GM12878 (cell line): ENCODE measurements around the gene DYNLT2. TPM values are rescaled to one million over a fixed set of nuclear protein-coding genes. Genes with fewer than 3 reads are reported as not detected.
A peak's percentile ranks its signal among the peaks of the same experiment; 100 is the strongest.

ENCODE experiments used
- ATAC-seq: fragments of 200-7000 bp; cut with Tn5 transposase; 3 replicates; pipeline ENCODE4 v1.9.1; 2020; ENCODE audit warnings: mild to moderate bottlenecking, moderate library complexity
- BruUV-seq: library from RNA; stranded (reverse); fragments of 400-500 nt; replicated peaks from 2 replicates; lab custom pipeline; 2021; lab: Mats Ljungman, UMichigan
- CTCF ChIA-PET: fragments of 300-600 bp; sonication (Branson Sonifier 250); formaldehyde crosslinking; extraction: SDS; loops from one replicate; lab custom pipeline; 2021; ENCODE audit warnings: inconsistent platforms; lab: Yijun Ruan, JAX
- POLR2A ChIA-PET: fragments of 350-600 bp; formaldehyde crosslinking; extraction: SDS; loops from one replicate; lab custom pipeline; 2021; ENCODE audit warnings: inconsistent platforms; lab: Charles Lee
- RAD21 ChIA-PET: fragments of 300-600 bp; sonication (Branson Sonifier 250); formaldehyde crosslinking; loops from one replicate; lab custom pipeline; 2023; ENCODE audit warnings: antibody characterized with exemption; ENCODE audit not compliant: unreplicated experiment; lab: Charles Lee
- SMC1A ChIA-PET: fragments of 300-600 bp; sonication (Branson Sonifier 250); formaldehyde crosslinking; loops from one replicate; lab custom pipeline; 2023; ENCODE audit not compliant: unreplicated experiment, uncharacterized antibody; lab: Charles Lee
- DNase-seq: peaks from one replicate; pipeline ENCODE4 v3.0.0-alpha.2; 2011; ENCODE audit warnings: low read depth, low spot score
- FAIRE-seq: peaks from 3 replicates; lab custom pipeline; 2011; peaks lifted over from hg19 to GRCh38; lab: Jason Lieb, UNC
- H2AFZ ChIP-seq: 2 replicates; pipeline ENCODE4 v1.6.0; 2011; ENCODE audit warnings: low read depth, low read length, control low read depth; ENCODE audit not compliant: control insufficient read depth
- H3K27ac ChIP-seq: 2 replicates; pipeline ENCODE4 v1.5.1; 2011; ENCODE audit warnings: control low read depth; ENCODE audit not compliant: control insufficient read depth, insufficient read depth
- H3K27me3 ChIP-seq, 2 experiments: replicated peaks in 1 of 2; 2 replicates each; pipeline versions ENCODE4 v1.6.0 to v1.6.1; 2011; ENCODE audit warnings: low read length in 1 of 2; ENCODE audit not compliant: control insufficient read depth in 2 of 2, insufficient read depth in 2 of 2
- H3K36me3 ChIP-seq, 2 experiments: 2 replicates each; pipeline ENCODE4 v1.5.1; 2011; ENCODE audit warnings: low read length in 1 of 2; ENCODE audit not compliant: control insufficient read depth in 2 of 2, insufficient read depth in 2 of 2
- H3K4me1 ChIP-seq: 2 replicates; pipeline ENCODE4 v1.6.1; 2011; ENCODE audit warnings: mild to moderate bottlenecking, low read length, moderate library complexity, mixed read lengths; ENCODE audit not compliant: control insufficient read depth, insufficient read depth
- H3K4me2 ChIP-seq: 2 replicates; pipeline ENCODE4 v1.6.0; 2011; ENCODE audit warnings: control low read depth; ENCODE audit not compliant: control insufficient read depth, insufficient read depth
- H3K4me3 ChIP-seq: fragments of 200-600 bp; sonication (generic); 2 replicates; pipeline ENCODE4 v1.5.1; 2016
- H3K79me2 ChIP-seq: 2 replicates; pipeline ENCODE4 v1.6.0; 2011; ENCODE audit warnings: low read length; ENCODE audit not compliant: control insufficient read depth, insufficient read depth
- H3K9ac ChIP-seq: 2 replicates; pipeline ENCODE4 v1.8.0; 2011; ENCODE audit warnings: low read length, control low read depth, mixed read lengths; ENCODE audit not compliant: control insufficient read depth, insufficient read depth
- H3K9me3 ChIP-seq: replicated peaks from 3 replicates; pipeline ENCODE4 v1.5.1; 2011; ENCODE audit warnings: mild to moderate bottlenecking, low read length; ENCODE audit not compliant: control insufficient read depth, insufficient read depth
- H4K20me1 ChIP-seq: 2 replicates; pipeline ENCODE4 v1.6.0; 2011; ENCODE audit not compliant: control insufficient read depth, insufficient read depth
- EZH2 ChIP-seq: IDR thresholded peaks from 2 replicates; pipeline ENCODE4 v1.6.1; 2012; ENCODE audit warnings: low read depth, mild to moderate bottlenecking, control low read depth, inconsistent platforms, low read length, borderline replicate concordance; ENCODE audit not compliant: control insufficient read depth
- IKZF1 ChIP-seq: fragments of 450-650 bp; conservative IDR thresholded peaks from 2 replicates; pipeline ENCODE4 v1.6.1; 2017; ENCODE audit warnings: antibody characterized with exemption, mild to moderate bottlenecking
- LARP7 ChIP-seq: fragments of 450-650 bp; IDR thresholded peaks from 2 replicates; pipeline ENCODE4 v1.6.1; 2017; ENCODE audit warnings: mild to moderate bottlenecking
- MEF2A ChIP-seq: IDR thresholded peaks from 2 replicates; pipeline ENCODE4 v1.6.1; 2011; ENCODE audit warnings: low read depth, mild to moderate bottlenecking, low read length, moderate library complexity; ENCODE audit not compliant: insufficient read depth
- PAX5 ChIP-seq: IDR thresholded peaks from 2 replicates; pipeline ENCODE4 v1.6.1; 2011; ENCODE audit warnings: low read depth, low read length, borderline replicate concordance
- PML ChIP-seq: IDR thresholded peaks from 2 replicates; pipeline ENCODE4 v1.6.1; 2012; ENCODE audit warnings: low read length, inconsistent platforms
- POLR2AphosphoS5 ChIP-seq: IDR thresholded peaks from 2 replicates; pipeline ENCODE4 v1.6.1; 2011; ENCODE audit warnings: mild to moderate bottlenecking, low read length, inconsistent platforms
- RAD51 ChIP-seq: fragments of 450-650 bp; IDR thresholded peaks from 2 replicates; pipeline ENCODE4 v1.6.1; 2016; ENCODE audit warnings: moderate library complexity, mild to moderate bottlenecking, inconsistent platforms
- TAF1 ChIP-seq: IDR thresholded peaks from 2 replicates; pipeline ENCODE4 v1.6.1; 2011; ENCODE audit warnings: mild to moderate bottlenecking, low read depth, low read length, borderline replicate concordance
- TBL1XR1 ChIP-seq: IDR thresholded peaks from 2 replicates; pipeline ENCODE4 v1.6.1; 2012; ENCODE audit warnings: low read depth, low read length, improper control_type of control experiment
- WGBS: methylation state at CpG from one replicate; pipeline ENCODE4 v1.1.6; 2016; ENCODE audit warnings: low lambda C conversion rate; ENCODE audit not compliant: insufficient replicate concordance, insufficient coverage; ENCODE audit errors: missing lambda C conversion rate; 5-methylcytosine and 5-hydroxymethylcytosine counted together
- in situ Hi-C: fragments of 300-500 bp; cut with MboI; formaldehyde crosslinking; loops from 9 replicates; pipeline ENCODE4 v1.14.3; 2018; ENCODE audit warnings: mixed read lengths
- intact Hi-C: fragments of 100-400 bp; cut with micrococcal nuclease; formaldehyde crosslinking; loops from one replicate; pipeline ENCODE4 v1.14.2; 2022; ENCODE audit not compliant: unreplicated experiment
- polyA plus RNA-seq, 11 experiments: library from polyadenylated mRNA; depleted of rRNA in 4 of 11; unstranded in 6 of 11; stranded (reverse) in 5 of 11; fragments of >200 nt; fragmentation: Nextera tagmentation in 4 of 11; fragmentation: Illumina TruSeq in 1 of 11; extraction: Ambion mirVana in 4 of 11; extraction: Trizol in 1 of 11; gene quantifications; 1 replicate in 1 of 11; 2 replicates in 10 of 11; pipeline versions ENCODE4 v1.2.1 to v1.2.3, GENCODE V29; 2011 to 2016; ENCODE audit warnings: inconsistent platforms in 2 of 11, missing spikeins in 2 of 11, low read depth in 1 of 11
- total RNA-seq, 4 experiments: library from RNA; depleted of rRNA in 3 of 4; stranded (reverse); fragments of >200 nt in 3 of 4; fragmentation: Illumina TruSeq in 1 of 4; extraction: Trizol in 1 of 4; gene quantifications; 2 replicates each; pipeline versions ENCODE4 v1.2.1 to v1.2.3, GENCODE V29; 2013 to 2021
- TF ChIP-seq, protein P1 (sequence below): fragments of 450-650 bp; IDR thresholded peaks from 2 replicates; pipeline ENCODE4 v1.6.1; 2017; ENCODE audit warnings: mild to moderate bottlenecking, moderate library complexity
- TF ChIP-seq, protein P2 (sequence below): fragments of 450-650 bp; formaldehyde crosslinking; IDR thresholded peaks from 2 replicates; pipeline ENCODE4 v1.4.0; 2020; ENCODE audit warnings: mild to moderate bottlenecking, moderate library complexity
- TF ChIP-seq, protein P3 (sequence below): IDR thresholded peaks from 2 replicates; pipeline ENCODE4 v1.6.1; 2012; ENCODE audit warnings: low read depth, low read length, improper control_type of control experiment
- TF ChIP-seq, protein P4 (sequence below): IDR thresholded peaks from 2 replicates; pipeline ENCODE4 v1.6.1; 2012; ENCODE audit warnings: low read depth, low read length, improper control_type of control experiment

DYNLT2 gene
- total and polyA plus RNA-seq, 10 of the 15 experiments (the other 5 are each of a cell fraction or from before 2014, with no cell fraction given): 2.2 to 5.9 (median 5.4) TPM

DNA sequence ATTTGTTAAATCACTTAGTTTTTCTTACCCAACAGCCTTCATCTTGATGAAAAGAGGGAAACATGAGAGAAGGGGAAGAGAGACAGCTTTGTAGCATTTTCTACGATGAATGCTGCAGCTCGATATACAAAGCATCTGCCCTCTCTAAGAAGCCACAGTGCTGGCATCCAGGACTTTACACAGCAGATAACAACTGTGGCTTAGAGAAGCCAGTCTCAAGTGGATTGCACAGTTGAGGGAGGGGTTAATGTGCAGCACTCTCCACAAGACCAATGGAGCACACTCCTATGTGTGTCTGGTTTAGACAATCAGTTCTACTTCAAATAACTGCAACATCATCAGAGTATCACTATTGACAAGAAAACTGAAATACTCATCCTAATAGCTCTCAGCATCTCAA is 43.6 kb downstream of the DYNLT2 start:
- H3K79me2 ChIP-seq: peaks cover 23% of the 10 kb centered on the region
- no peak overlapping the region for H3K4me3 ChIP-seq
- H3K9ac ChIP-seq: no peak overlapping the region
- H3K9me3 ChIP-seq: no peaks in the 10 kb centered on the region
- ATAC-seq: peak; percentile 43
- SMC1A ChIA-PET: interaction anchor here (1.5 kb wide), 1 partner anchor 12 kb away, joined by 8 read pairs; no protein-coding TSS in a partner anchor
- no TSS peak for BruUV-seq
- no peak overlapping the region for H3K4me2 ChIP-seq
- WGBS: 29% methylated on average over 2 of the region's 2 CpGs
- RAD21 ChIA-PET: no interaction called here
- in situ Hi-C loops: no loop called here
- H4K20me1 ChIP-seq: no peaks in the 10 kb centered on the region
- POLR2A ChIA-PET: interaction anchor here (1.5 kb wide), 1 partner anchor 15 kb away, joined by 4 read pairs; no protein-coding TSS in a partner anchor
- CTCF ChIA-PET: interaction anchor here (1.4 kb wide), 1 partner anchor 17 kb away, joined by 3 read pairs; no protein-coding TSS in a partner anchor
- no peak for FAIRE-seq
- no peak overlapping the region for H3K27ac ChIP-seq
- intact Hi-C loops: no loop called here
- peaks cover 0 to 4% of the 10 kb centered on the region in 2 experiments; a peak in 2 of 4 replicates for H3K36me3 ChIP-seq
- H3K27me3 ChIP-seq: no peaks in the 10 kb centered on the region
- H3K4me1 ChIP-seq: peaks cover 13% of the 10 kb centered on the region
- DNase-seq: no peak
- H2AFZ ChIP-seq: no peak overlapping the region
- no peak for TF ChIP-seq POLR2AphosphoS5
- TF ChIP-seq, protein P1, sequence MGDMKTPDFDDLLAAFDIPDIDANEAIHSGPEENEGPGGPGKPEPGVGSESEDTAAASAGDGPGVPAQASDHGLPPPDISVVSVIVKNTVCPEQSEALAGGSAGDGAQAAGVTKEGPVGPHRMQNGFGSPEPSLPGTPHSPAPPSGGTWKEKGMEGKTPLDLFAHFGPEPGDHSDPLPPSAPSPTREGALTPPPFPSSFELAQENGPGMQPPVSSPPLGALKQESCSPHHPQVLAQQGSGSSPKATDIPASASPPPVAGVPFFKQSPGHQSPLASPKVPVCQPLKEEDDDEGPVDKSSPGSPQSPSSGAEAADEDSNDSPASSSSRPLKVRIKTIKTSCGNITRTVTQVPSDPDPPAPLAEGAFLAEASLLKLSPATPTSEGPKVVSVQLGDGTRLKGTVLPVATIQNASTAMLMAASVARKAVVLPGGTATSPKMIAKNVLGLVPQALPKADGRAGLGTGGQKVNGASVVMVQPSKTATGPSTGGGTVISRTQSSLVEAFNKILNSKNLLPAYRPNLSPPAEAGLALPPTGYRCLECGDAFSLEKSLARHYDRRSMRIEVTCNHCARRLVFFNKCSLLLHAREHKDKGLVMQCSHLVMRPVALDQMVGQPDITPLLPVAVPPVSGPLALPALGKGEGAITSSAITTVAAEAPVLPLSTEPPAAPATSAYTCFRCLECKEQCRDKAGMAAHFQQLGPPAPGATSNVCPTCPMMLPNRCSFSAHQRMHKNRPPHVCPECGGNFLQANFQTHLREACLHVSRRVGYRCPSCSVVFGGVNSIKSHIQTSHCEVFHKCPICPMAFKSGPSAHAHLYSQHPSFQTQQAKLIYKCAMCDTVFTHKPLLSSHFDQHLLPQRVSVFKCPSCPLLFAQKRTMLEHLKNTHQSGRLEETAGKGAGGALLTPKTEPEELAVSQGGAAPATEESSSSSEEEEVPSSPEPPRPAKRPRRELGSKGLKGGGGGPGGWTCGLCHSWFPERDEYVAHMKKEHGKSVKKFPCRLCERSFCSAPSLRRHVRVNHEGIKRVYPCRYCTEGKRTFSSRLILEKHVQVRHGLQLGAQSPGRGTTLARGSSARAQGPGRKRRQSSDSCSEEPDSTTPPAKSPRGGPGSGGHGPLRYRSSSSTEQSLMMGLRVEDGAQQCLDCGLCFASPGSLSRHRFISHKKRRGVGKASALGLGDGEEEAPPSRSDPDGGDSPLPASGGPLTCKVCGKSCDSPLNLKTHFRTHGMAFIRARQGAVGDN: no peak
- TF ChIP-seq EZH2: no peak
- no peak for TF ChIP-seq TAF1
- no peak for TF ChIP-seq IKZF1
- TF ChIP-seq, protein P2, sequence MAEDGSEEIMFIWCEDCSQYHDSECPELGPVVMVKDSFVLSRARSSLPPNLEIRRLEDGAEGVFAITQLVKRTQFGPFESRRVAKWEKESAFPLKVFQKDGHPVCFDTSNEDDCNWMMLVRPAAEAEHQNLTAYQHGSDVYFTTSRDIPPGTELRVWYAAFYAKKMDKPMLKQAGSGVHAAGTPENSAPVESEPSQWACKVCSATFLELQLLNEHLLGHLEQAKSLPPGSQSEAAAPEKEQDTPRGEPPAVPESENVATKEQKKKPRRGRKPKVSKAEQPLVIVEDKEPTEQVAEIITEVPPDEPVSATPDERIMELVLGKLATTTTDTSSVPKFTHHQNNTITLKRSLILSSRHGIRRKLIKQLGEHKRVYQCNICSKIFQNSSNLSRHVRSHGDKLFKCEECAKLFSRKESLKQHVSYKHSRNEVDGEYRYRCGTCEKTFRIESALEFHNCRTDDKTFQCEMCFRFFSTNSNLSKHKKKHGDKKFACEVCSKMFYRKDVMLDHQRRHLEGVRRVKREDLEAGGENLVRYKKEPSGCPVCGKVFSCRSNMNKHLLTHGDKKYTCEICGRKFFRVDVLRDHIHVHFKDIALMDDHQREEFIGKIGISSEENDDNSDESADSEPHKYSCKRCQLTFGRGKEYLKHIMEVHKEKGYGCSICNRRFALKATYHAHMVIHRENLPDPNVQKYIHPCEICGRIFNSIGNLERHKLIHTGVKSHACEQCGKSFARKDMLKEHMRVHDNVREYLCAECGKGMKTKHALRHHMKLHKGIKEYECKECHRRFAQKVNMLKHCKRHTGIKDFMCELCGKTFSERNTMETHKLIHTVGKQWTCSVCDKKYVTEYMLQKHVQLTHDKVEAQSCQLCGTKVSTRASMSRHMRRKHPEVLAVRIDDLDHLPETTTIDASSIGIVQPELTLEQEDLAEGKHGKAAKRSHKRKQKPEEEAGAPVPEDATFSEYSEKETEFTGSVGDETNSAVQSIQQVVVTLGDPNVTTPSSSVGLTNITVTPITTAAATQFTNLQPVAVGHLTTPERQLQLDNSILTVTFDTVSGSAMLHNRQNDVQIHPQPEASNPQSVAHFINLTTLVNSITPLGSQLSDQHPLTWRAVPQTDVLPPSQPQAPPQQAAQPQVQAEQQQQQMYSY (CRISPR knock-in tag): no peak
- no peak for TF ChIP-seq PAX5
- no peak for TF ChIP-seq RAD51
- TF ChIP-seq MEF2A: no peak
- no peak for TF ChIP-seq TBL1XR1
- TF ChIP-seq, protein P3, sequence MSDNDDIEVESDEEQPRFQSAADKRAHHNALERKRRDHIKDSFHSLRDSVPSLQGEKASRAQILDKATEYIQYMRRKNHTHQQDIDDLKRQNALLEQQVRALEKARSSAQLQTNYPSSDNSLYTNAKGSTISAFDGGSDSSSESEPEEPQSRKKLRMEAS: no peak
- TF ChIP-seq, protein P4, sequence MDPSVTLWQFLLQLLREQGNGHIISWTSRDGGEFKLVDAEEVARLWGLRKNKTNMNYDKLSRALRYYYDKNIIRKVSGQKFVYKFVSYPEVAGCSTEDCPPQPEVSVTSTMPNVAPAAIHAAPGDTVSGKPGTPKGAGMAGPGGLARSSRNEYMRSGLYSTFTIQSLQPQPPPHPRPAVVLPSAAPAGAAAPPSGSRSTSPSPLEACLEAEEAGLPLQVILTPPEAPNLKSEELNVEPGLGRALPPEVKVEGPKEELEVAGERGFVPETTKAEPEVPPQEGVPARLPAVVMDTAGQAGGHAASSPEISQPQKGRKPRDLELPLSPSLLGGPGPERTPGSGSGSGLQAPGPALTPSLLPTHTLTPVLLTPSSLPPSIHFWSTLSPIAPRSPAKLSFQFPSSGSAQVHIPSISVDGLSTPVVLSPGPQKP: no peak
- no peak for TF ChIP-seq PML
- TF ChIP-seq LARP7: no peak
